Fibroblast of pulmonary artery (primary cell): ENCODE results near the gene LIMS2.
A peak's percentile ranks its signal among the peaks of the same experiment; 100 is the strongest.

Source experiments
- DNase-seq: peaks from one replicate; pipeline ENCODE4 v3.0.0-alpha.2; 2010; ENCODE audit warnings: low read depth
- H3K4me3 ChIP-seq: replicated peaks from 2 replicates; pipeline ENCODE4 v1.5.1; 2011; ENCODE audit warnings: low read depth, mild to moderate bottlenecking, control low read depth, low read length, moderate library complexity
- TF ChIP-seq, protein P1 (sequence below): IDR thresholded peaks from 2 replicates; pipeline ENCODE4 v1.5.1; 2011; ENCODE audit warnings: mild to moderate bottlenecking, control low read depth, low read length, inconsistent platforms; ENCODE audit errors: missing control alignments

LIMS2 gene, protein sequence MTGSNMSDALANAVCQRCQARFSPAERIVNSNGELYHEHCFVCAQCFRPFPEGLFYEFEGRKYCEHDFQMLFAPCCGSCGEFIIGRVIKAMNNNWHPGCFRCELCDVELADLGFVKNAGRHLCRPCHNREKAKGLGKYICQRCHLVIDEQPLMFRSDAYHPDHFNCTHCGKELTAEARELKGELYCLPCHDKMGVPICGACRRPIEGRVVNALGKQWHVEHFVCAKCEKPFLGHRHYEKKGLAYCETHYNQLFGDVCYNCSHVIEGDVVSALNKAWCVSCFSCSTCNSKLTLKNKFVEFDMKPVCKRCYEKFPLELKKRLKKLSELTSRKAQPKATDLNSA

DNA sequence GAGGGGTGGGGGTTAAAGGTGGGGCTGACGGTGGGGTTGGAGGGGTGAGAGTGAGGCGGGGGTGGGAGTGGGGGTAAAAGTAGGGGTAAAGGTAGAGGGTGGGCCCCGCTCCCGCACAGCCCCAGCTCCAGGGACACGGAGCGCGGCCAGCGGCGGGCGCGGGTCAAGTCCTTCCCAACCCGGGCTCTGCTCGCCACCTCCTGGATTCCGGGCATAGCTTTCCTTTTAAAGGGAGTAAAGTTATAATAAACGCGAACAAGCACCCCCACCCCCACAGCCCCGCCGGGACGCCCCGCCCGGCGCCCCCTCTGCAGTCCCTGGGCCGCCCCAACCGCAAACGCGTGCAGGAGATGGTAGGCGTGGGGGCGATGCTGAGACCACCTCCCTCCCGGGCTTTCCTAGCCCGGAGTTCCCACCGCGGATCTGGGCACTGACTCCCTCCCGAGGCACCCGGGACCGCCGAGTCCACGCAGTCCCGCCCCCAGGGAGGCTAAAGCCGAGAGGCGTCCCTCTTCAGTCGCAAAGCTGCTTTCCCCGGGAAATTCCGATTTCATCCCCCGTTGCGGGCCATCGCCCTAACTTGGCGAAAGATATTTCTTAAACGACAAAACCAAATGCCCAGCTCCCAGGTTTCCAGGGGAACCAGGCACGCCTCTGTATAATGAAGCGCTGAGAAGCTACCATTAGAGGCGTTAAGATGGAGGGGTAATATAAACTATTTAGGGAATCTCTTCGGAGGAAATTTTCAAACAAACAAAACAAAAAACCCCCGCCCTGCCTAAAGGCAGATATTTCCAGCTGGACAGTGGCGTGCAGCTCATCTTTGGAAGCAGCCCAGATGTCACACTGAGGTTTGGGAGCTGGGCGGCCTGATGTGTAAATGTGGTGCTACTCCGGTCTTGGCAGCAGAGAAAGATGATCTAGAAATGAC, at the start of gene LIMS2:
LIMS2 (minus strand) TSS at position 200 of the 931 bp plus-strand sequence. CDS start 506 bp downstream, outside the sequence.
- DNase-seq: peak; percentile 25
- TF ChIP-seq, protein P1, sequence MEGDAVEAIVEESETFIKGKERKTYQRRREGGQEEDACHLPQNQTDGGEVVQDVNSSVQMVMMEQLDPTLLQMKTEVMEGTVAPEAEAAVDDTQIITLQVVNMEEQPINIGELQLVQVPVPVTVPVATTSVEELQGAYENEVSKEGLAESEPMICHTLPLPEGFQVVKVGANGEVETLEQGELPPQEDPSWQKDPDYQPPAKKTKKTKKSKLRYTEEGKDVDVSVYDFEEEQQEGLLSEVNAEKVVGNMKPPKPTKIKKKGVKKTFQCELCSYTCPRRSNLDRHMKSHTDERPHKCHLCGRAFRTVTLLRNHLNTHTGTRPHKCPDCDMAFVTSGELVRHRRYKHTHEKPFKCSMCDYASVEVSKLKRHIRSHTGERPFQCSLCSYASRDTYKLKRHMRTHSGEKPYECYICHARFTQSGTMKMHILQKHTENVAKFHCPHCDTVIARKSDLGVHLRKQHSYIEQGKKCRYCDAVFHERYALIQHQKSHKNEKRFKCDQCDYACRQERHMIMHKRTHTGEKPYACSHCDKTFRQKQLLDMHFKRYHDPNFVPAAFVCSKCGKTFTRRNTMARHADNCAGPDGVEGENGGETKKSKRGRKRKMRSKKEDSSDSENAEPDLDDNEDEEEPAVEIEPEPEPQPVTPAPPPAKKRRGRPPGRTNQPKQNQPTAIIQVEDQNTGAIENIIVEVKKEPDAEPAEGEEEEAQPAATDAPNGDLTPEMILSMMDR: no peak
- H3K4me3 ChIP-seq: peak within 1 kb of the TSS; percentile 48

DNA sequence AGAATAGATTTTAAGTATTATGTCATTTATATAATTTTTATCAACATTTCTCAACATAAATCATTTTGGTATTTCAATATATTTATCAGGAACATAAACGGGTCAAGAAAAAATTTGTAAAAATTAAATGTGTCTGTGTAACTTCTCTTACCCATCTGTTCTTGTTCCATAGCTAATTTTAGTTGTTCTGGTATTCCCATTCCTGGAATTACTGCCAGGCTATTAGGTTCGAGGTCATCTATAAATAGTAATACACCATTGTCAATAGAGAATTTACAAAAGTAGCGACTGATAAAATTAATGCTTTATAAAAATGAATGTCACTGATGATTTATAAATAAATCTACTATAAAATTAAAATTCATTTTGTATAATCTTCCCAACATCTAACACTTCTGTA, 47.5 kb upstream of the LIMS2 start:
- TF ChIP-seq, protein P1: no peak
- no peak for DNase-seq

DNA sequence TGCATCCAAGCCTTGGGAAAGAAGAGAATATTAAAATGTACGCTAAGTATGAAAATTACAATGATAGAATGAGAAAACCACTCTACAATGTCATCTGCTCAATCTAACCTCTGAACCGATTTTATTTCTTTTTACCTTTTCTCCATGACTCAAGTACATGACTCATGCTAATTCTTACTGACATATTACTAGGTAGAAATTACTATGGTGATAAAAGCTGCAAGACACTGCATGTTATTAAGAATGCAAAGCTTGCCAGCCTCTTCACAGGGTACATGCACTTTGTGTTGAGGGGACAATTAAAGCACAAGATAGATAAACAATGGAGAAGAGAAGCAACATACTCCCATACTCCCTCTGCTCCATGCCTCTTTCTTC, 46.6 kb upstream of the LIMS2 start:
- TF ChIP-seq, protein P1: no peak
- no peak overlapping the region for H3K4me3 ChIP-seq
- no peak for DNase-seq

More for the DNA sequence above, 47.5 kb upstream of the LIMS2 start:
- H3K4me3 ChIP-seq: no peak overlapping the region

DNA sequence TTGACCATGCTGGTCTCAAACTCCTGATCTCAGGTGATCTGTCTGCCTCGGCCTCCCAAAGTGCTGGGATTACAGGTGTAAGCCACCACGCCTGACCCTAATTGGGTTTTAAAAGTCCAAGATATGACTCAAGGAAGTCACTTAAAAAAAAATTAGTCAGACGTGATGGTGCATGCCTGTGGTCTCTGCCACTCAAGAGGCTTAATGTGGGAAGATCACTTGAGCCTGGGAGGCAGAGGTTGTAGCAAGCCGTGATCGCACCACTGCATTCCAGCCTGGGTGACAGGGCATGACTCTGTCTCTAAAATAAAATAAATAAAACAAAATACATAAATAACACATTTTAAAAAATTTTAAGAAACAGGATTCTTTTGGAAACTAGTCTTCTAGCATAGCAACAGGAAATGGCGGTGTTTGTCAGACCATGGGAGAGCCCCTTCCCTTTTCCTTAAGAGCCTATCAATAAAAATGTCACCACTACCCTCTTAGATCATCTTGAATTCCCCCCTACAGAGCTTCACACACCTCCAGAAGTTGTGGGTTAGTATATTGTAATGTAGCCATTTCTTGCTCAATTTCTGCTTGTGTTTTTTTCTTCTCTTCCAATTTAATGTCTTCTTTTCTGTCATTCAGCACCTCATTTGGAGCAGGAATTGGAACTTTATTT, 46.1 kb upstream of the LIMS2 start:
- H3K4me3 ChIP-seq: no peak overlapping the region
- no peak for DNase-seq
- TF ChIP-seq, protein P1: no peak

DNA sequence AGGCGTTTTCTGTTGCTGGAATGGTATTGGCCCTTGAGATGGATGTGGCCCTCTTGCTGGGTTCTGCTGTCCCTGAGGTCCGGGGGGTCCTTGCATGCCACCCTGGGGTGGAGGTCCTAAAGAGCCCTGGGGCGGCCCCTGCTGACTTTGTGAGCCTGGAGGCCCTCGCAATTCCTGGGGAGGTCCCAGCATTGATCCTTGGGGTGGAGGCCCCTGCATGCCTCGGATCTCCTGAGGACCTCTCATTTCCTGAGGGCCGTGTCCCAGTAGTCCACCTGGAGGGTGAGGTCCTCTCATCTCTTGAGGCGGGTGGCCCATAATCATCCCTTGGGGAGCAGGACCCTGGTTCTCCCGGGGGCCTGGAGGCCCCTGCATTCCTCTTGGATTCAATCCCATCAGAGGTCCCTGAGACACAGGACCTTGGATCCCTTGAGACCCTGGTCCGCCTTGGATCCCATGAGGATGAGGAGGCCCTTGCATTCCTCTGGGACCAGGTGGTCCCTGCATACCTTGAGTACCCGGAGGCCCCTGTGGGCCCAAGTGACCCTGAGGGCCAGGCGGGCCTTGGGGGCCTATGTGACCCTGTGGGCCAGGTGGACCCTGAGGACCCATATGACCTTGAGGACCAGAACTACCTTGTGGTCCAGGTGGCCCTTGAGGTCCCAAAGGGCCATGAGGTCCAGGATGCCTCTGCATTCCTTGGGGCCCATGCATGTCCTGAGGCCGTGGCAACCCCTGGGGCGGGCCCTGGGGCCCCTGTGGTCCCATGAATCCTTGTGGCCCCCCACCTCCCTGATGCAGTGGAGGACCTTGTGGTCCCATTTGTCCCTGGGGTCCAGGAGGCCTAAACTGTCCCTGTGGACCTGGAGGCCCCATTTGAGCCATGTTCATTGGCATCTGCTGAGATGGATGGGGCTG, 44.2 kb upstream of the LIMS2 start:
- DNase-seq: no peak
- H3K4me3 ChIP-seq: no peak overlapping the region
- TF ChIP-seq, protein P1: no peak

DNA sequence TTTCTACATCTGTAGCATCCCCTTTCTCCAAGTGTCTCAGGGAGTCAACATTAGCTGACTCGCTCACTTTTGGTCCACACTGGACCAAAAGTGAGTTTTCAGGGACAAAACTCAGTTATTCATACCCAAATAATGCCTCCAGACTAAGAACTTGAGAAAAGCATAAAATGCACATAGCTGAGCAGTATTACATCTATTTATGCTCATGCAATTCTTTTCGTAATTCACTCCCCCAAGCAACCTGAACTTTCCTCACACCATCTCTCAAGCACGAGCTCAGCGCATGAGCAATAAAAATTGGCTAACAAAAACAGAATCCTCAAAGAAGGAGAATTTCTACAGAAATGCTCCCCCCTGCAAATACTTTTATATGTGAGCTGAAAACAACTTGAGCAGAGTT, 42.9 kb upstream of the LIMS2 start:
- H3K4me3 ChIP-seq: no peak overlapping the region
- no peak for DNase-seq
- TF ChIP-seq, protein P1: no peak
